Hippocampal formation (tissue), 2 donors: Measurements from ENCODE around the gene SIRT2.
A peak's percentile ranks its signal among the peaks of the same experiment; 100 is the strongest.

ENCODE experiments used
- DNase-seq, 2 donors: peaks; one replicate each; lab custom pipeline; 2025; lab: John Stamatoyannopoulos, UW

SIRT2 gene

DNA sequence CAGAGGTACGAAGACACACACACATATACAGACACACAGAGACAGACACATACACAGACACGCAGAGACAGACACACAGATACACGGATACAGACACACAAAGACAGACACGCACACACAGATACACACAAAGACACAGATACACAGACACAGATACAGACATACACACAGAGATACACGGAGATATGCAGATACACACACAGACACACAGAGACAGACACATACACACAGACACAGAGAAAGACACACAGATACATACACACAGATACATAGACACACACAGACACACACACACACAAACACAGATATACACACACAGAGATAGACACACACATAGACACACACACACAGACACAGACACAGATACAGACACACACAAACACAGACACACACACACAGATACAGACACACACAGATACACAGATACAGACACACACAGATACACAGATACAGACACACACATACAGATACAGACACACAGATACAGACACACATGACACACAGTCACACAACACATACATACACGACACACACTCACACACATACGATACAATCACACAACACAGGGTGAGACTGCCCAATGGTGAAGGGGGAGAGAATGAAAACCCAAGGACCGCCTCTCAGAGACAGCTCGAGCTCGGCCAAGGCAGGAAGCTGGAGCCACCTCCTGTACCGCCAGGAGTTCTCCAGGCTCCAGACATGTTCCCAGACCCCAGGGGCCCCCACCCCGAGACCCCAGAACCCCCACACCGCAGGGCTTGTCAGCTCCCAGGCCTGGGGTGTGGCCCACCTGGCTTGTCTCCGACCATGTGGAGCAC, 21.4 kb upstream of the SIRT2 start:
- DNase-seq = no peak

DNA sequence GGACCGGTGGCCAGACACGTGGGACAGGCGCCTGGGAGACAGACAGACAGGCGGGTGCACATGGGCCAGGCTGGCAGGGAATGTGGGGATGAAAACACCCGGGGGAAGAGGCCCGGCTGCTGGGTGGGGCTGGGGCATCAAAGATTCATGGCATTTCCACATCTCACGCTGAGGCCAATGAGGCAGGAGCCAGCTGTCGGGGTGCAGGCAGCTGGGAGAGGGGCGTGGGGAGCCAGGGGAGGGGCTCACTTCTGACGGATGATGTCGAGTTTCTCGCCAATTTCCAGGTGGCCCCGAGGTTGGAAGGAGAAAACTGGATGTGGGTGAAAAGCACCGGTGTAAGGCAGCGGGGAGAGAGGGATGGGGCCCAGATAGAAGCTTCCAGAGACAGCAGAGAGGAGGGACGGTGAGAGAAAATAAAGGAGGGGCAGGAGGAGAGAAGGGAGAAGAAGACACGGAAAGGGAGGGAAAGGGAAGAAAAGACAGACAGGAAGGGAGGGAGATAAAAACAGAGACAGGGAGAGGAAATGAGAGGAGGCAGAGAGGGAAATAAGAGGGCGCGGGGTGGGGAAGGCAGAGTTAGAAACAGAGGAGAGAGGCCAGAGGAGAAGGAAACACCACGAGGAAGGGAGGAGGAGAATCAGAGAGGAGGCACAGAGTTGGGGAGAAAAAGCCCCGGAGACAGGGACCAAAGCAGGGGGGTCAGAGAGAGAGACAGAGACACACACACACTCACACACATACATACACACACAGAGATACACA, 20.6 kb upstream of the SIRT2 start:
- DNase-seq = no peak

DNA sequence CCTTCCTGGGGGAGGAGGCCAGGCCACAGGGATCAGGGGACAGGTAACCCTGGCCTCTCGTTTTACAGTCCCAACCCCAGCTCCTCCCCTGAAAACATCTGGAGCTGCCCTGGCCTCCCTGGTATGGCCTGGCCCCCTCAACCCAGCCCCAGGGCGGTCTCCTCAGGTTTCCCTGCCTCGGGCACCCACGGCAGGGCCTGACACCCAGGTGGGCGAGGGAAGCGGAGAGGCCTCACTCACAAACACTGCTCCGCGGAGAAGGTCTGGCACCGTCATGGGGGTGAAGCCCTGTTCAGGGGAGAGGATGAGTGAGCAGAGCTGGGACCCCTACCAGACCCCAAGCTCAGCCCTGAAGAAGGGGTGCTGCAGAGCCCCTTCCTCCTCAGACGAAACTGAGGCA, 19.1 kb upstream of the SIRT2 start:
- DNase-seq = no peak

DNA sequence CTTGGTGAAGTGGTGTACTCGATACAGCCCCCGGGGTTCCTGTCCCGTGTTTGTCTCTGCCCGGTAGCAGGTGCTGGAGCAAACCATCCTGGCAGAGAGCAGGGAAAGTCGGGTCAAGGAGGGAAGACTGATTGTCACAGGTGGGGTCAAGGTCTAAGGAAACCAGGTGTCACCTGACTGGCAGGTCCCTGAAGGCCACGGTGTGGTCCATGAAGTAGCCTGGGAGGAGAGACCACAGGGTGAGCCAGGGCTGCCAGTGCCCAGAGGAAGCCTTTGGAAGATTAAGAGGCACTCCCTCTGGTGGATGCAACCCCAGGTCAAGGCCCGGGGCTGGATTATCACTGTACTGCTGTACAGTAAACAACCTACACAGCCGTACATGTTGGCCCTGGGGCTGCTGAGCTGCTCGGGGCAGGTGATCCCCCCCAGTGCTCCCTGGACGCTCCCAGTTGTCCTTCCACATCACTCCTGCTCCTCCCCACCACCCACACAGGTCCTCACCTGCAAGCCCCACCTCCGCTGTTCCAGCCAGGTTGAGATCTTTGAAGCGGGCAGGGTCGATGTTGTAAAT, 18.6 kb upstream of the SIRT2 start:
- DNase-seq = no peak

DNA sequence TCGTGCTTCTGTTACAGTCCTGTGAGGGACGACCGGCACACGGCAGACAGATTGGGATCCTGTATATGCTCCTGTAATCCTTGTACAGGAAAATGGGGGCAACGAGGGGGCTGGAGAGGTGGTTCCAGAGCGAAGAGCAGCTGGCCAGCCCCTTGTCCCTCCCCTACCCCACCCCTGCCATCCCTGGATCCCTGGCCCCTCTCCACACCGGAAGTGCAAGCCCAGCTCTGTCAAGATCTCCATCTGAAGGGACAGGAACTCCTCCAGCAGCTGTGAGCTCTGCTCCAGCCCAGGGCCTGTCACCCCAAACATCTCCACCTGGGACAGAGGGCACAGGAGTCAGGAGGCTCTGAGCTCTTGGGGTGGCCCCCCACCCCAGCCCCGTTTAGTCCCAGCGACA, 18.1 kb upstream of the SIRT2 start:
- DNase-seq = no peak

DNA sequence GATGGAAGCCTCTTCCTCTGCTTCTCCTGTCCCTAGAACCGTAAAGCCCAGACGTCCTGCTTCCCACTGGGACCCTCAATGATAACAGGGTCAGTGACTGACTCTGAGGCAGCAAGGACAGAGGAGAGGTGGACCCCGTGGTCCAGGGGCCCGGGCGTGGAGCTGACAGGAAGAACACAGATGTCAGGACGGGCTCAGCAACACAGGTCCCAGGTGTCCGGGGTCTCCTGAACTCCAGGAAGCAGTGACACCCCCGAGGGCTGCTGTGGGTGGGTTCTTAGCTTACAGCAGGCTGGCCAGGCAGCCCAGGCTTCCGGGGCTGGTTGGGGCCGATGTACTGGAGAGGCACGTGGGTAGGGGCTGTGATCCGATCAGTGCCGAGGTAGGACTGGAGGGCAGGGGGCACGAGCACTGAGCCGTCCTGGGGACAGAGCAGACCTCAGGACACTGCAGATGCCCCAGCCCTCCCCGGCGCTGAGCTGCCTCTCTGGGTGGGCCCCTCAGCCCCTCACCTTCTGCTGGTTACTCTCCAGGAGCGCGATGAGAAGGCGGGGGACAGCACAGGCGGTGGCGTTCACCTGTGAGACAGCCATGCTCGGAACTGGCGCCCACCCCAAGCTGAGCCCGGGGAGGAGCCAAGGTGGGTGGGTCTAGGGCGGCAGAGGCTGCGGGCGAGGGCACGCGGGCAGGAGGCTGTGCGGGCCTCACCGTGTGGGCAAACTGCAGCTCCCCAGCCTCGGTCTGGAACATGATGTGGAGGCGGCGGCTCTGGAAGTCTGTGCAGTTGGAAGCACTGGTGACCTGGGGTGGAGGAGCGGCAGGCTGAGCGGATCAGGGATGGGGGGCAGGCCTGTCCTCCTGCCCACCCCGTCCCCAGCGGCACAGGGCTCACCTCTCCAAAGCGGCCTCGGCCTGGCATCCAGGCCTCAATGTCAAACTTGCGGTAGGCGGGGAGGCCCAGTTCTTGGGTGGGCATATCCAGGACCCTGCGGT, 16.2 kb upstream of the SIRT2 start:
- no peak for DNase-seq

DNA sequence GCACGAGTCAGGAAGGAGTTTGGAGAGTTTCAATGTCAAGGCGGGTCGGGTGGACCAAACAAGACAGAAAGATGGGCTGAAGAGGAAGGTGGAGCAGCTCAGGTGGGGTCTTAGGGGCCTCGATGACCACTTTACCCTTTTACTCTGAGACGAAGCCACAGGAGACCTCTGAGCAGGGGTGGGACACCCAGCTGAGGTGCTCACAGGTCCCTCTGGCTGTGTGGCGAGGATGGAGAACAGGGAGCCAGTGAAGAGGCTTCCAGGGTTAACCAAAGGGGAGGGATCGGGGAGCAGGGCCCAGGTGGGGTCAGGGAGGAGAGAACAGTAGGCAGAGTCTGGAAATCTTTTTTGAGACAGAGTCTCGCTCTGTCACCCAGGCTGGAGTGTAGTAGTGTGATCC, 14.5 kb upstream of the SIRT2 start:
- no peak for DNase-seq

DNA sequence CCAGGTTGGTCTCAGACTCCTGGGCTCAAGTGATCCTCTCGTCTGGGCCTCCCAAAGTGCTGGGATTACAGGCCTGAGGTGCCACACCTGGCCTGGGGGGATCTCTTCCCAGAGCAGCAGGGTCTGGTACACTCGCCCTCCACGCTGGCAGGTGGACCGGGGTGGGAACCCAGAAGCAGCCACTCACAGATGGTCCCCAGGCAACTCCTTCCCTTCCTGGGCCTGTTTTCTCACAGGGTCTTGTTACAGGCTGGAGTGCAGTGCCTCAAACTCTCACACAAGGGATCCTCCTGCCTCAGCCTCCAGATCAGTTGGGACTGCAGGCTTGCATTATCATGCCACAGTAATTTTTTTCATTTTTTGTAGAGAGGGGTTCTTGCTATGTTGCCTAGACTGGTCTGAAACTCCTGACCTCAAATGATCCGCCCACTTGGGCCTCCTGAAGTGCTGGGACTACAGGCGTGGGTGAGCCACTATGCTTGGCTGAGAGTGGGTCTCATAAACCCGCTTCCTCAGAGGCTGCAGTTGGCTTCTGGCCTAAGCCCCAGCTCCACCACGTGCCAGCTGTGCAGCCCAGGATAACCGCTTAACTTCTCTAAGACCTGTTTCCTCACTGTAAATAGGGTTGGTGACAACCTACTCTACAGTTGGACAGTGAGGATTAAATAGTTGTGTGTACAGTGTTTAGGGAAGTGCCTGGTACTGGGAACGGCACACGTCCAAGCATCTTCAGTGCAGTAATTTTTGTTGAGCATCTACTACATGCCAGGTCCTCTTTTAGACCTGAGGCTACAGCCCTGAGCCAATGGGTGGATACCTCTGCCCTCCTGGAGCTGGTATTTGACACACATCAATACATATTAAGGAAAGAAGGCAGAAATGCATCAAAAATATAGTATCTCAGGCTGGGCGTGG, 13.4 kb upstream of the SIRT2 start:
- DNase-seq = no peak

DNA sequence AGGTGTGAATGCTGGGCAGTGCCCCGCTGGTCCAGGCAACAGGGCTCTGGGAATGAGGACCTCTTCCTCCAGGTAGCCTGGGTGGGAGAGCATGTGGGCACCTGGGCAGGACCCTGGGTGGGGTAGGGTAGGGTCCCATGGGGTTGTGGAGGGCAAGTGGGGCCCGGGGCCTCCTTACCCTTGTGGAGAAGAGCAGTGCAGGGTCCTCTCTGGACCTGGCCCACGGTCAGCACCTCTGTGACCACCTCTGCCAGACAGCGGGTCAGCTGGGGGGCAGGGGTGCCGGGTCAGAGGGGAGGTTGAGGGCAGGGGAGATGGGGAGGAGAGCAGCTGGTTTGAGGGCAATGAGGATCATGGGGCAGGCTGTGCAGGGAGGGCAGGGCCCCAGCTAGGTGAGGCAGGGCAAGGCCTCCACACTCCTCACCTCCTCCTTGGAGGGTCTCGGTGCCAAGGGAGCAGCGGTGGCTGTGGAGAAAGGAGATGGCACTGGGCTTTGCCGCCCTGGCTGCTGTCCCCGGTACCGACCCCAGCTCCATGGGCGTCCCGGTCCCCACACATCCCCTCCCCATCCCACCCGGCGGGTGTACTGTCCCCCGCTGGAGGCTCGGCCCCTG, 12.1 kb upstream of the SIRT2 start:
- DNase-seq = no peak

DNA sequence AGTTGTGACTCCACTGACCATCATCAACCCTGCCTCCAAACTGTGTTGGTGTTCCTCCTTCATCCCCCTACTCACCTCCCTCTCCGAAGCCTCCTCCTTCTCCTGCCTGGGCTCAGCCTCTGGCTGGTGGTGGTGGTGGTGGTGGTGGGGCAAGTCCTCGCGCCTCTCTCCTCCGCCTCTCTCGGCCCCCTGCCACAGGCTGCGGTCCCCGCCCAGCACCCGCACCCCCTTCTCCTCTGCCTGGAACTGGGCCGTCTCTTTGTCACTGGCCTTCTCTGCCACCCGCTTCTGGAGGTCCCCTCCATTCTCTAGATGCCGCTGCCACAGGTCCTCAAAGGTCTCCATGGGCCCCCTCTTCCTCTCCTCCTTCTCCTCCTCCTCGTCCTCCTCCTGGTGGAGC, 11.1 kb upstream of the SIRT2 start:
- DNase-seq = no peak

DNA sequence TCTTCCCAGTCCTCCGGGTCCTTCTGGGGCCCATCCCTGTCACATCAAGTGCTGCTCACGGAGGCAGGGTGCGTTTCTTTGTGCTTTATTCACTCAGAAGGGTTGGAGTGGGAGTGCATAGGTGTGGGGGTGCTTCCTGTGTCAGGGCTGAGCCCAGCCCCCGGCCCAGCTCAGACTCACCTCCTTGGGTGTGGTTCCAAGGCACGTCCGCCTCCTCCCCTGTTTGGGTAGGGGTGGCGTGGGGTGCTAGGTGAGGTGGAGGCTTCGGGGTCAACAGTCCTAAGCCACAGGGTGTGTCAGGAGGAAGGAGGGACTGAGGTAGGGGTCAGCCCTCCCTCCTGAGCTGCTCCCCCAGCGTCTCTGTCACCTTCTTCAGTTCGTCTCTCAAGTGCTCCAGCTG, 9.5 kb upstream of the SIRT2 start:
- DNase-seq = no peak

DNA sequence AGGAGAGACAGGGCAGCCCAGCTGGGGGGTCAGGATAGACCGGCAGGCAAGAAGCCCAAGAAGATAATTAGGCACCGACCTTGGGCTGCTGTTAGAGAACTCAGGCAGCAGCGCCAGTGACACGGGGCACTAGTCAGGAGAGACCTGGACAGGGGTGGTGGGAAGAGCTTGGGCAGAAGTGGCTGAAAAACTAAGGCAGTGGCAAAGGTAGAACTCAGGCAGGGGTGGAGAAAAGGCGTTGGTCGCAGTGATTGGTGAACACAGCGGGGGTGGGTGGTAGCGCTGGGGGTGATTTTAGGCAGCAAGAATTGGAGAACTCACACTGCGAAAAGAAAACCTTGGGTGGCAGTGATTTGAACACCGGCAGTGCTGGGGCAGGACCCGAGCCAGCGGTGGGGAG, 8.3 kb upstream of the SIRT2 start:
- DNase-seq = no peak

DNA sequence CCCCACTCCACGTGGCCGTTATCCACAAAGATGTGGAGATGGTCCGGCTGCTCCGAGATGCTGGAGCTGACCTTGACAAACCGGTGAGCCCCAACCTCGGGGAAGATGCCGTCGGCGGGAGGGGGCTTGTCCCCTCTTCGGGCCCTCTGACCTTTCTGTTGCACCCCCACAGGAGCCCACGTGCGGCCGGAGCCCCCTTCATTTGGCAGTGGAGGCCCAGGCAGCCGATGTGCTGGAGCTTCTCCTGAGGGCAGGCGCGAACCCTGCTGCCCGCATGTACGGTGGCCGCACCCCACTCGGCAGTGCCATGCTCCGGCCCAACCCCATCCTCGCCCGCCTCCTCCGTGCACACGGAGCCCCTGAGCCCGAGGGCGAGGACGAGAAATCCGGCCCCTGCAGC, 7.8 kb upstream of the SIRT2 start:
- DNase-seq = no peak

DNA sequence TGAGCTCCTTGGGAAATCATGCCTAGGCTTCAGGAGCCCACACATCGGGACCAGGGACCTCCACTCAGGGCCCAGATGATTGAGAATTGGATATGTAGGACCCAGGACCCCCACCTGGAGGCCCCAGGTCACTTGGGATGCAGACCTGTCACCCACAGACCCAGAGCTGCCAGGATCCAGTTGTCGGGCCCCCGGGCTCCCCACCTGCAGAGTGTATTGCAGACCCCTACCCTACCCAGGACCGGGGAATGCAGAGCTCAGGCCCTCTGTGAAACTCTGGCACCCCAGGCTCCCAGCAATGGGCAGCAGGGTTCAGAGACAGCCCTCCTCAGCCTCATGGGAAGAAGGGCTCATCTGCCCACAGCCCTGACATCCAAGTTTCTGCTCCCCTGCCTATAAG, 6.2 kb upstream of the SIRT2 start:
- no peak for DNase-seq

DNA sequence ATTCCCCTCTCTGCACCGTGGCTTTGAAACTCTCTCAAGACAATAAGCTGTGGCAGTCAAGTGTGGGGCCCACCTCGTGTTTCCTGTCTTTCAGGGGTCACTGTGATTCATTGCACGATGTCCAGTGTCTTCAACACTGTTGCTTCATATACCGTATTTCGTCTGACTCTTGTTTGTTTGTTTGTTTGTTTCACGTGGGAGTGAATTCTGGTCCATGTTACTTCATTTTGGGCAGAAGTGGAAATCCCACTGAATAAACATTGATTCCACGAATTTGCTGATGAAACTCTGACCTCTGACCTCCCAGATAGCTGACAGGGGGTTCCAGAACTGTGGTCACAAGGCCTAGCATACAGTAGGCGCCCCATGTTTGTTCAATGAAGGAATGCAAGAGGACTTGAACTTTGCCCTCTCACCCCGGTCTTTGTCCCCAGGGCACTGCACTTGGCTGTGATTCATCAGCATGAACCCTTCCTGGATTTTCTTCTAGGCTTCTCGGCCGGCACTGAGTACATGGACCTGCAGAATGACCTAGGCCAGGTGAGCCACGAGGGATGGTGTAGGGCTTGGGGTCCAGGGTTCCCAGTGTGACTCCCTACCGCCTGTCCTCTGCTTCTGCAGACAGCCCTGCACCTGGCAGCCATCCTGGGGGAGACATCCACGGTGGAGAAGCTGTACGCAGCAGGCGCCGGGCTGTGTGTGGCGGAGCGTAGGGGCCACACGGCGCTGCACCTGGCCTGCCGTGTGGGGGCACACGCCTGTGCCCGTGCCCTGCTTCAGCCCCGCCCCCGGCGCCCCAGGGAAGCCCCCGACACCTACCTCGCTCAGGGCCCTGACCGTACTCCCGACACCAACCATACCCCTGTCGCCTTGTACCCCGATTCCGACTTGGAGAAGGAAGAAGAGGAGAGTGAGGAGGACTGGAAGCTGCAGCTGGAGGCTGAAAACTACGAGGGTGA, 5.4 kb upstream of the SIRT2 start:
- no peak for DNase-seq

DNA sequence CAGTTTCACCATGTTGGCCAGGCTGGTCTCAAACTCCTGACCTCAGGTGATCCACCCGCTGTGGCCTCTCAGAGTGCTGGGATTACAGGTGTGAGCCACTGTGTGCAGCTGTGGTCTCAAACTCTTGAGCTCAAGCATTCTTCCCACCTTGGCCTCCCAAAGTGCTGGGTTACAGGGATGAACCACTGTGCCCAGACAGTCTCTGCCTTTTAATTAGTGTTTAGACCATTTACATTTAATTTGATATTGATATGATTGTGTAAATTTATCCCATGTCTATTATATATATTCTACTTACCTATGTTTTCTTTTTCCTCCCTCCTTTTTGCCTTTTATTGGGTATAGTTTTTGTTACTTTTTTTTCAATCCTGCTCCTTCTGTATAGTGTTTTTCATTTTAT, 2.3 kb upstream of the SIRT2 start:
- no peak for DNase-seq

DNA sequence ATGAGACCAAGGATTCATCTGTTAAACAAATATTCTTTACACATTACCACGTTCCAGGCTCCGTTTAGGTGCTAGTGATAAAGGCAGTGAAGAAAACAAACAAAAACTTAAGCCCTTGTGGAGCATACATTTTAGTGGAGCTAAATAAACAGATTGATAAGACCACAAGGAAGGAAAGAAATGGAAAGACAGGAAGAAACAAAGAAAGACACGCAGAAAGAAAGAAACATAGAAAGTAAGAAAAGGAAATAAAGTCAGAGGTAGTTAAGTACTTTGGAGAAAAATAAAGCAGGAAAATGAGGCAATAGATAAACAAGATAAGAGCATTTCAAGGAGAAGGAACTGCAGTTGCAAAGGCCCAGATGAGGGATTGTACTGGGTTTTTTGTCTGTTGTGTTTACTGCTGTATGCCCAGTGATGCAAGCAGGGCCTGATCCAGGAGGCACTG, 1.3 kb upstream of the SIRT2 start:
- DNase-seq = no peak

DNA sequence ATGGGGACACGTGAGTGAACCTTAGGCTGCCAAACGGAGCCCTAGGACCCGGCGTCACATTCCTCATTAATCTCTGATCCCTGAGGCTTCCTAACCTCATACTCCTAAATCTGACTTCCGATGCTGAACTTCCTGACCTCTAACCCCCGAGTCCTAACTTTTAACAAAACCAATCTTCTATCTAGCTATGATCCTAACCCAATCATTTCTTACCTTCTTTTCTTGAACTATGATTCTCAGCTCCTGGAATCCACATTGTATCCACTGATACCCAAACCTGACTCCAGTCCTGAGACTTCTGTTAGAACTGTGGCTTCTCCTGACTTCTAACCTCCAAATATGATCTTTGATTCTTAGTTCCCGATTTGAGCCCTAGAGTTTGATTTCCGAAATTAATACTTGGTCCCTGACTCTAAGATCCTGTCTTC, 798 bp upstream of the SIRT2 start:
- peak in 1 of 2 donors; percentile 45 for DNase-seq

DNA sequence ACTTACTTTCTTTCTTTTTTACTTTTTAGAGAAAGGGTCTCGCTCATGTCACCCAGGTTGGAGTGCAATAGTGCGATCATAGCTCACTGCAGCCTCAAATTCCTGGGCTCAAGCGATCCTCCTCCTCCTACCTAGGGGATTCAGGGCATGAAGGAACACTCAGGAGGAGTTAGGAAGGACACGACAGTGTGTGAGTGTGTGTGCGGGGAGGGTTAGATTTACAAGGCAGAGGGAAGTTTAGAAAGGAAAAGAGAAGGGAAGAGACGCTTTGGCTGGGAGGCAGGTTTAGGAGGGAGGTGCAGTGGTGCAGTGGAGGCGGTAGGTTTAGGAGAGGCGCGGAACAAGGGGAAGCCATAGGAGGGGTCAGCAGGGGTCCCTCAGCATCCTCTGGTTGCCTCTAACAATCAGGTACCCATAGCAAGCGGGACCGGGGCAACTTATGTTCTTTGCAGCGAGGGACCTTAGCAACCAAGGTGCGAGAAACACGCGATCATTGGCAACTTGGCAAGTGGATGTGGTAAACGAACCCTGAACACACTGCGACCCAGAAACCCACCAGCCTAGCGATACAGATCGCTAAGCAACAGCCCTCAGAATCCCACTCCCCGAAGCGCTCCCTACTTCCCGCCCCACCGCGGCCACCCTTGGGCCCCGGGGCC, 501 bp downstream of the SIRT2 start:
- no peak for DNase-seq
